Smooth muscle cell (in vitro differentiated cells): Measurements from ENCODE around the gene PRRC1. TPM values are rescaled to one million over a fixed set of nuclear protein-coding genes. Genes with fewer than 3 reads are reported as not detected.

Experiments
- DNase-seq: peaks from one replicate; lab custom pipeline; 2025; ENCODE audit not compliant: unreplicated experiment; lab: John Stamatoyannopoulos, UW
- H2AFZ ChIP-seq: fragments of 200-600 bp; sonication (generic); 2 replicates; pipeline ENCODE4 v1.6.0; 2016; ENCODE audit warnings: antibody characterized with exemption, low read depth, mild to moderate bottlenecking
- H3F3A ChIP-seq: fragments of 200-600 bp; sonication (generic); 2 replicates; pipeline ENCODE4 v1.6.0; 2017; ENCODE audit warnings: antibody characterized with exemption, low read depth
- H3K27ac ChIP-seq: fragments of 200-600 bp; sonication (generic); 2 replicates; pipeline ENCODE4 v1.5.1; 2016; ENCODE audit warnings: low read depth, mild to moderate bottlenecking
- H3K27me3 ChIP-seq: fragments of 200-600 bp; sonication (generic); 2 replicates; pipeline ENCODE4 v1.6.1; 2016; ENCODE audit warnings: low read depth, mild to moderate bottlenecking
- H3K36me3 ChIP-seq: fragments of 200-600 bp; sonication (generic); 2 replicates; pipeline ENCODE4 v1.5.1; 2016; ENCODE audit warnings: low read depth
- H3K4me1 ChIP-seq: fragments of 200-600 bp; sonication (generic); 2 replicates; pipeline ENCODE4 v1.5.1; 2016; ENCODE audit warnings: low read depth
- H3K4me2 ChIP-seq: fragments of 200-600 bp; sonication (generic); 2 replicates; pipeline ENCODE4 v1.6.0; 2016; ENCODE audit warnings: mild to moderate bottlenecking
- H3K4me3 ChIP-seq: fragments of 200-600 bp; sonication (generic); 2 replicates; pipeline ENCODE4 v1.5.1; 2016; ENCODE audit warnings: mild to moderate bottlenecking
- H3K79me2 ChIP-seq: fragments of 200-600 bp; sonication (generic); 2 replicates; pipeline ENCODE4 v1.6.0; 2016; ENCODE audit warnings: low read depth, mild to moderate bottlenecking
- H3K9ac ChIP-seq: fragments of 200-600 bp; sonication (generic); 2 replicates; pipeline ENCODE4 v1.6.0; 2016; ENCODE audit warnings: low read depth
- H3K9me3 ChIP-seq: fragments of 200-600 bp; sonication (generic); replicated peaks from 2 replicates; pipeline ENCODE4 v1.5.1; 2016; ENCODE audit warnings: low read depth
- H4K20me1 ChIP-seq: fragments of 200-600 bp; sonication (generic); 2 replicates; pipeline ENCODE4 v1.6.0; 2016; ENCODE audit warnings: low read depth
- WGBS: methylation state at CpG from one replicate; pipeline ENCODE4 v1.1.7; 2016; ENCODE audit warnings: low lambda C conversion rate; 5-methylcytosine and 5-hydroxymethylcytosine counted together
- polyA plus RNA-seq: library from polyadenylated mRNA; unstranded; fragments of >200 nt; fragmentation: Nextera tagmentation; extraction: Ambion mirVana; gene quantifications from 2 replicates; pipeline ENCODE4 v1.2.1, GENCODE V29; 2016
- total RNA-seq: library from RNA; depleted of rRNA; stranded (reverse); fragments of >200 nt; gene quantifications from 2 replicates; pipeline ENCODE4 v1.2.3, GENCODE V29; 2014
- TF ChIP-seq, protein P1 (sequence below): fragments of 200-600 bp; sonication (generic); IDR thresholded peaks from 2 replicates; pipeline ENCODE4 v1.5.1; 2017; ENCODE audit warnings: borderline replicate concordance, mild to moderate bottlenecking, antibody characterized with exemption; ENCODE audit not compliant: insufficient read depth, poor library complexity, severe bottlenecking

PRRC1 gene
- total and polyA plus RNA-seq, 2 experiments from 2014 or later, result 80.5 to 159 TPM

DNA sequence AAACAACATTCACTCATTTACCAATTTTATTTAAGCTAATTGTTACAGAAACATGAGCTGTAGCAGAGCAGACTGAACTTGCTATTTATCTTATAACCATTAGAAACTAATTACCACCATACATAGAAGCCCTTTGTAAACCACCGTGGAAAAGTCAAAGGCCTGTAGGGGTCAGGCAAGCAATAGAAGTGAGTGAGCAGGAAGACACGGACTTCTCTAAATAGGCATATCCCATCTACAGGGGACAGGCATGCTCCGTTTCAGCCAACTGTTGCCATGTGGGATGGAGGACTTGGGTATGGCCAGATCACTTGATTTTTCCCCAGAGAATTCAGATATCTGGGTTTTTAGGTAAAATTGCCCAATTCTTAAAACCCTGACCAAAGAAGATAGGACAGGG is 44.8 kb downstream of the PRRC1 start:
- no peaks in the 10 kb centered on the region for H4K20me1 ChIP-seq
- 21% methylated on average over 3 of the region's 3 CpGs for WGBS
- no peaks in the 10 kb centered on the region for H3K36me3 ChIP-seq
- TF ChIP-seq, protein P1, sequence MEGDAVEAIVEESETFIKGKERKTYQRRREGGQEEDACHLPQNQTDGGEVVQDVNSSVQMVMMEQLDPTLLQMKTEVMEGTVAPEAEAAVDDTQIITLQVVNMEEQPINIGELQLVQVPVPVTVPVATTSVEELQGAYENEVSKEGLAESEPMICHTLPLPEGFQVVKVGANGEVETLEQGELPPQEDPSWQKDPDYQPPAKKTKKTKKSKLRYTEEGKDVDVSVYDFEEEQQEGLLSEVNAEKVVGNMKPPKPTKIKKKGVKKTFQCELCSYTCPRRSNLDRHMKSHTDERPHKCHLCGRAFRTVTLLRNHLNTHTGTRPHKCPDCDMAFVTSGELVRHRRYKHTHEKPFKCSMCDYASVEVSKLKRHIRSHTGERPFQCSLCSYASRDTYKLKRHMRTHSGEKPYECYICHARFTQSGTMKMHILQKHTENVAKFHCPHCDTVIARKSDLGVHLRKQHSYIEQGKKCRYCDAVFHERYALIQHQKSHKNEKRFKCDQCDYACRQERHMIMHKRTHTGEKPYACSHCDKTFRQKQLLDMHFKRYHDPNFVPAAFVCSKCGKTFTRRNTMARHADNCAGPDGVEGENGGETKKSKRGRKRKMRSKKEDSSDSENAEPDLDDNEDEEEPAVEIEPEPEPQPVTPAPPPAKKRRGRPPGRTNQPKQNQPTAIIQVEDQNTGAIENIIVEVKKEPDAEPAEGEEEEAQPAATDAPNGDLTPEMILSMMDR, result peak; percentile 27
- H3F3A ChIP-seq, result no peaks in the 10 kb centered on the region
- no peaks in the 10 kb centered on the region for H3K4me1 ChIP-seq
- no peak overlapping the region for H2AFZ ChIP-seq
- no peaks in the 10 kb centered on the region for H3K79me2 ChIP-seq
- H3K27ac ChIP-seq, result no peak overlapping the region
- no peak overlapping the region for H3K4me3 ChIP-seq
- no peak for DNase-seq
- no peaks in the 10 kb centered on the region for H3K27me3 ChIP-seq
- no peaks in the 10 kb centered on the region for H3K9me3 ChIP-seq
- no peak overlapping the region for H3K4me2 ChIP-seq
- H3K9ac ChIP-seq, result no peak overlapping the region

DNA sequence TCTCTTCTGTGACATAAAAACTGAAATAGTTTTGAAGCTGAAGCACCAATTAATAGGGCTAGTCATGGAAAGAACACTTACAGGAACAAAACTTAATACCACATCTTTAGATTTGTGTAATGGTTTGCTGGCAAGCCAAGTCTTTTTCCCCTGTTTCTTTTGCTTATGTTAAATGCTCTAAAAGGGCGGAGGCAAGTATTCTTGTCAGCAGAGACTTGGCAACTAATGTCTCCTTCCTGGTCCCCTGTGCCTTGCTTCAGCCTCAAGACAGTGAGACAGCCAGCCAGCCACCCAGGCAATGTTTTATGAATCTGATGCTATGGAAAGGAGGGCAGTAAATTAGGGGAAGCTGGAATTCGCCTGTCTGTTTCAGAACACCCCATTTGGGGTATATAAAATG is 45.7 kb downstream of the PRRC1 start:
- WGBS, result 77% methylated on average over 2 of the region's 2 CpGs
- H3K27ac ChIP-seq, result no peak overlapping the region

DNA sequence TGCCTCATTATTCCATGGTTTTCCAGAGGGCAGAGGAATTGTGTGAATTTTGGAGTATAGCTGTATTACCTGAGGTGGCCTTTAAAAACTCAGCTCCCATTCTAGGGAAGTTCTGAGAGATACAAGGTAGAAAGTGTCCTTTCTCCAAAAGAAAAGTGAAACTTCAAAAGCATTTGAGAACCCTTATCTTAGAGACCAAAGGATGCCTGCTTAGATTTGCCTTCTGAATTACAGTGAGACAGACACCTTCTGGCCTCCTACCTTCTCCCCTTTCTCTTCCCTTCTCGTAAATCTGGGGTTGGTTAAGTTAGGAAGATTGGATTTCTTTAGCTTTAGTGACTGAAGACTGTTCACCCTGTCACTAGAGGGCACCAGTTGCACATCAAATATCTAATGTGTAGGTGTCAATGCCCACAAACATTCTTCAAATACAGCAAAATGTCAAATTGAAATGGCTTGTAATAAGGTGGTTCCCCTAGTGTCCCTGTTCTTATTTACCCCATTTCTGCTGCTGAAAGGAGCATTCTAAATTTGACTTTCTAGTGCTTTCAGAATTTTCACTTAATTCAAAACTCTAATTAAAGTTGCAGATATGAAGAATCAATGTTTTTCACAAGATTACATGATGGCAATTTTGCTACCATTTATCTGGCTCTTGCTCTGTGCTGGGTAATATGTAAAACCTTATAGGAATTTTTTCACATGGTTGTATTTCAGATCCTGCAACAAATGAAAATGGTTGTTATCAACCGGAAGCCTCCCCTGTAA is 46.7 kb downstream of the PRRC1 start:
- WGBS, result 56% methylated on average over 2 of the region's 2 CpGs
- H3K9me3 ChIP-seq, result no peaks in the 10 kb centered on the region
- no peak overlapping the region for H3K9ac ChIP-seq
- no peaks in the 10 kb centered on the region for H3K4me1 ChIP-seq
- DNase-seq, result no peak
- no peak overlapping the region for H3K27ac ChIP-seq
- no peak overlapping the region for H3K4me2 ChIP-seq
- no peaks in the 10 kb centered on the region for H4K20me1 ChIP-seq
- no peaks in the 10 kb centered on the region for H3K27me3 ChIP-seq
- no peaks in the 10 kb centered on the region for H3K36me3 ChIP-seq
- H2AFZ ChIP-seq, result no peak overlapping the region
- no peaks in the 10 kb centered on the region for H3F3A ChIP-seq
- TF ChIP-seq, protein P1, result peak; percentile 79
- no peak overlapping the region for H3K4me3 ChIP-seq
- no peaks in the 10 kb centered on the region for H3K79me2 ChIP-seq

More for the DNA sequence above, 45.7 kb downstream of the PRRC1 start:
- Histone ChIP-seq H3K4me1 (no peaks in the 10 kb centered on the region), H4K20me1 (no peaks in the 10 kb centered on the region), H3K79me2 (no peaks in the 10 kb centered on the region), H3K4me3 (no peak overlapping the region), H3K9me3 (no peaks in the 10 kb centered on the region), H3F3A (no peaks in the 10 kb centered on the region), H3K9ac (no peak overlapping the region), H3K36me3 (no peaks in the 10 kb centered on the region), H3K4me2 (no peak overlapping the region), H2AFZ (no peak overlapping the region), H3K27me3 (no peaks in the 10 kb centered on the region)
- TF ChIP-seq, protein P1, result no peak
- no peak for DNase-seq
